ENCODE data around the gene CYP4B1.
"Not testable (repeated sequence)": the region's sequence is repeated elsewhere in the genome, so short reads cannot be mapped to it uniquely, and the experiment has no call there.

The CYP4B1 gene

GRCh38 chr1:46816930-46817329 is 18.1 kb downstream of the CYP4B1 start:
- DNase-seq, result no peak

DNA sequence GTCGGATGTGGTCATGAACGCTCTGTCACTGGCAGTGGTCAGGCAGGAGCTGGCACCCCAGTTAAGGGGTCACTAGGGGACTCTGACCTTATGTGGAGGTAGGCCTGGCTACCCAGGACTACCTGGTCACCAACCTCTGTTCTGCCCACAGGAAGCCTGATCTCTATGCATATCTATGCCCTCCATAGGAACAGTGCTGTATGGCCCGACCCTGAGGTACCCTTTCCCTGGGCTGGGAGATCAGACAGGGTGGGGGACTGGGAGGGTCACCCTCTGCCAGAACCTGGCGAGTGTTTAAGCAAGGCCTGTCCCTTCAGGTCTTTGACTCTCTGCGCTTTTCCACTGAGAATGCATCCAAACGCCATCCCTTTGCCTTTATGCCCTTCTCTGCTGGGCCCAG is 19.0 kb downstream of the CYP4B1 start:
- no peak for DNase-seq

DNA sequence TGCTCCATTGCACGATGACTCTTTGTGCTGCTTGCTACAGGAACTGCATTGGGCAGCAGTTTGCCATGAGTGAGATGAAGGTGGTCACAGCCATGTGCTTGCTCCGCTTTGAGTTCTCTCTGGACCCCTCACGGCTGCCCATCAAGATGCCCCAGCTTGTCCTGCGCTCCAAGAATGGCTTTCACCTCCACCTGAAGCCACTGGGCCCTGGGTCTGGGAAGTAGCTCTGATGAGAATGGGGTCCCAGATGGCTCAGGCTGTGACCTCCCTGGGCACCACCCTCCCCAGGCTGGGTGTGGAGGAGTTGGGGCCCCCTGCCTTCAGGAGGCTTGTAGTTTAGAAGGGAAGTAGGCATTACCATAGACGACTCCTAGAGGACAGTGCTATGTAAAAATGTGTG is 19.7 kb downstream of the CYP4B1 start:
- DNase-seq, result no peak

DNA sequence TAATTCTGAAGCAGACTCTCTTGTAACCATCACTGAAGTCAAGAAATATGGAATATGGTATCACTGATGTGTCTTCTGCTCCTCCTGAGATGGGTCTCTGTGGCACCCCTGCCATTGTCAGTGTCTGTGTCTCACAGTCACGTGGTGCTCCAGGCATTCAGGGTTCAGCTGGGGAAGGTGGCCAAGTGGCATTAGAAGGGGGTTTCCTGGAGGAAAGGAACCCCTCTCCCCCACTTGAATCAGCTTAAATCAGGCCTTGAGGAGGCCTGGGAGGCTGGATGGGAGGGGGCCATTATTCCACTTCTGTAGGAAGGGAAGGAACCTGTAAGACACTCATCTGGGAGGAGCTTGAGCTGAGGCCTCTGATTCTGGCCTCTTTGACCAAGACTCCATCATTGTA is 20.5 kb downstream of the CYP4B1 start:
- DNase-seq, result no peak

- DNase-seq, result no peak
Measured at GRCh38 chr1:46820076-46820475, 21.2 kb downstream of the CYP4B1 start.

GRCh38 chr1:46820560-46821060 is 21.8 kb downstream of the CYP4B1 start:
- DNase-seq, result no peak

- peak; percentile 78 for DNase-seq
Measured at GRCh38 chr1:46822248-46822826, 23.5 kb downstream of the CYP4B1 start.

- DNase-seq, result no peak
Measured at GRCh38 chr1:46823151-46823550, 24.3 kb downstream of the CYP4B1 start.

- DNase-seq, result not testable (repeated sequence)
Measured at GRCh38 chr1:46826892-46827291, 28.0 kb downstream of the CYP4B1 start.

DNA sequence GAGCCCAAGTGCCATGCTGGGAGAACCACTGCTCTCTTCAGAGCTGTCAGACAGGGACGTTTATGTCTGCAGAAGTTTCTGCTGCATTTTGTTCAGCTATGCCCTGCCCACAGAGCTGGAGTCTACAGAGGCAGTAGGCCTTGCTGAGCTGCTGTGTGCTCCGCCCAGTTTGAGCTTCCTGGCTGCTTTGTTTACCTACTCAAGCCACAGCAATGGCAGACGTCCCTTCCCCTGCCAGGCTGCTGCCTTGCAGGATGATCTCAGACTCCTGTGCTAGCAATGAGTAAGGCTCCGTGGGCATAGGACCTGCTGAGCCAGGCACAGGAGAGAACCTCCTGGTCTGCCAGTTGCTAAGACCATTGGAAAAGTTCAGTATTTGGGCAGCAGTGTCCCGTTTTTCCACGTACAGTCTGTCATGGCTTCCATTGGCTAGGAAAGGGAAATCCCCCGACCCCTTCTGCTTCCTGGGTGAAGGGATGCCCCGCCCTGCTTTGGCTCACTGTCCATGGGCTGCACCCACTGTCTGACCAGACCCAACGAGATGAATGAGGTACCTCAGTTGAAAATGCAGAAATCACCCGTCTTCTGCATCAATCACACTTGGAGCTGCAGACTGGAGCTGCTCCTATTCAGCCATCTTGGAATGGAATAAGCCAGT is 31.9 kb downstream of the CYP4B1 start:
- DNase-seq, result no peak

DNA sequence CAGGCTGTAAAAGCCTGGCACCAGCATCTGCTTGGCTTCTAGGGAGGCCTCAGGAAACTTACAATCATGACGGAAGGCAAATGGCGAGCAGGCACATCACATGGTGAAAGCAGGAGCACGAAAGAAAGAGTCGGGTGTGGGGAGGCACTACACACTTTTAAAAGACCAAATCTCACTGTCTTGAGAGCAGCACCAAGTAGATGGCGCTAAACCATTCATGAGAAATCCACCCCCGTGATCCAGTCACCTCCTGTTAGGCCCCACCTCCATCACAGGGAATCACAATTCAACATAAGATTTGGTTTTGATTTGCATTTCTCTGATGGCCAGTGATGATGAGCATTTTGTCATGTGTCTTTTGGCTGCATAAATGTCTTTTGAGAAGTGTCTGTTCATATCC is 36.6 kb downstream of the CYP4B1 start:
- DNase-seq, result not testable (repeated sequence)

DNA sequence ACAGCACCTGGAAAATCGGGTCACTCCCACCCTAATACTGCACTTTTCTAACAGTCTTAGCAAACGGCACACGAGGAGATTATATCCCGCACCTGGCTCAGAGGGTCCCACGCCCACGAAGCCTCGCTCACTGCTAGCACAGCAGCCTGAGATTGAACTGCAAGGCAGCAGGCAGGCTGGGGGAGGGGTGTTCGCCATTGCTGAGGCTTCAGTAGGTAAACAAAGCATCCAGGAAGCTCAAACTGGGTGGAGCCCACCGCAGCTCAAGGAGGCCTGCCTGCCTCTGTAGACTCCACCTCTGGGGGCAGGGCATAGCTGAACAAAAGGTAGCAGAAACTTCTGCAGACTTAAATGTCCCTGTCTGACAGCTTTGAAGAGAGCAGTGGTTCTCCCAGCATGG is 47.5 kb downstream of the CYP4B1 start:
- not testable (repeated sequence) for DNase-seq

- not testable (repeated sequence) for DNase-seq
Measured at GRCh38 chr1:46857660-46858065, 58.8 kb downstream of the CYP4B1 start.

DNA sequence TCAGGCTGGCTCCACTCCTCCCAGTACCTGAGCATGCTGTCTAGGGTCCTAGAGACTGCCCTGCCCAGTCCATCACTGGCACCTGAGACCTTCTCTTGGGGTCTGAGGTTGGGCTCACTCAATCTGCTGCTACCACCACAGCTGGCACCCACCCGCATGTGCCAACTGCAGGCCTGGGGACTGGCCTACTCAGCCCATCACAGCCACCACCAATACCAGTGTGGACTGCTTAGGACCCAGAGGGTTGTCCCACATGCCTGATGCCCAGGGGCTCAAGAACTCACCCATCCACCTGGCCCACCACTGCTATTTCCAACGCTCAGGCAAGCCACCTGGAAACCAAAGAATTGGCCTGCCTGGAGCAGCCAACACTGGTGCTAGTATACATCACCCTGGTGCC is 63.5 kb downstream of the CYP4B1 start:
- no peak for DNase-seq
